Upper lobe of left lung (tissue), 4 donors: ENCODE results near the gene ZKSCAN1.

Experiments
- EP300 ChIP-seq, 4 donors: sonication (generic); formaldehyde crosslinking; IDR thresholded peaks; one replicate each; pipeline ENCODE4 v1.5.1; 2017; ENCODE audit warnings: antibody characterized with exemption in 4 of 4, control low read depth in 2 of 4
- POLR2A ChIP-seq, 4 donors: fragments of 450-650 bp; IDR thresholded peaks; one replicate each; pipeline ENCODE4 v1.5.1; 2016 to 2017; ENCODE audit warnings: antibody characterized with exemption in 4 of 4, mild to moderate bottlenecking in 2 of 4
- POLR2AphosphoS5 ChIP-seq, 2 donors: sonication (generic); formaldehyde crosslinking; IDR thresholded peaks; one replicate each; pipeline ENCODE4 v1.5.1; 2017; ENCODE audit warnings: antibody characterized with exemption in 2 of 2
- TF ChIP-seq, protein P1 (sequence below), 6 experiments: fragments of 450-650 bp in 4 of 6; fragments of 200-600 bp in 2 of 6; sonication (generic) in 2 of 6; IDR thresholded peaks; one replicate each; pipeline ENCODE4 v1.5.1; 2016 to 2019; ENCODE audit warnings: antibody characterized with exemption in 6 of 6

- TF ChIP-seq, protein P1, sequence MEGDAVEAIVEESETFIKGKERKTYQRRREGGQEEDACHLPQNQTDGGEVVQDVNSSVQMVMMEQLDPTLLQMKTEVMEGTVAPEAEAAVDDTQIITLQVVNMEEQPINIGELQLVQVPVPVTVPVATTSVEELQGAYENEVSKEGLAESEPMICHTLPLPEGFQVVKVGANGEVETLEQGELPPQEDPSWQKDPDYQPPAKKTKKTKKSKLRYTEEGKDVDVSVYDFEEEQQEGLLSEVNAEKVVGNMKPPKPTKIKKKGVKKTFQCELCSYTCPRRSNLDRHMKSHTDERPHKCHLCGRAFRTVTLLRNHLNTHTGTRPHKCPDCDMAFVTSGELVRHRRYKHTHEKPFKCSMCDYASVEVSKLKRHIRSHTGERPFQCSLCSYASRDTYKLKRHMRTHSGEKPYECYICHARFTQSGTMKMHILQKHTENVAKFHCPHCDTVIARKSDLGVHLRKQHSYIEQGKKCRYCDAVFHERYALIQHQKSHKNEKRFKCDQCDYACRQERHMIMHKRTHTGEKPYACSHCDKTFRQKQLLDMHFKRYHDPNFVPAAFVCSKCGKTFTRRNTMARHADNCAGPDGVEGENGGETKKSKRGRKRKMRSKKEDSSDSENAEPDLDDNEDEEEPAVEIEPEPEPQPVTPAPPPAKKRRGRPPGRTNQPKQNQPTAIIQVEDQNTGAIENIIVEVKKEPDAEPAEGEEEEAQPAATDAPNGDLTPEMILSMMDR (IDR thresholded peaks at IDR 0.05), result no peak
- TF ChIP-seq POLR2A (IDR thresholded peaks at IDR 0.05) (no peak), EP300 (IDR thresholded peaks at IDR 0.05) (no peak), POLR2AphosphoS5 (IDR thresholded peaks at IDR 0.05) (no peak)
Measured at GRCh38 chr7:100088095-100088620, 72.8 kb downstream of the ZKSCAN1 start.
